Activated naive CD8-positive, alpha-beta T cell treated with anti-CD3 and anti-CD28 coated beads, Interleukin-2, amount 50 U/mL, for 16 hours (primary cell): ENCODE results near the gene INPP4B.

ENCODE experiments used
- DNase-seq: peaks from one replicate; pipeline ENCODE4 v3.0.0-alpha.2; 2020; ENCODE audit warnings: low read depth, low spot score

Gene INPP4B

DNA sequence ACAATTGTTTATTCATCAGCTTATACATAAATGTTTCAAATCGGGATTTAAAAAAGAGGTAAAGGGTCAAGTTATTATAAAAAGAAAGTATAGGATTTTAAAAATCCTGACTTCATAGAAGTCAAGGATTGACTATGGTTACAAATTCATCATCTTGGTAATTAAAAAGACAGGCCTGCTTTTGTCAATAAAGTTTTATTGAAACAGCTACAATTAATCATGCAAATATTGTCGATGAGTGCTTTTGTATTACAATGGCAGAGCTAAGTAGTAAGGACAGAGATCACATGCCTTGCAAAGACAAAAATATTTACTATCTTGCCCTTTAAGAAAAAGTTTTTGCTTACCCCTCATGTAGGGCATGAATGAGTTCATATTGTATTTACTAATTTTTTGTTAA, 614.3 kb downstream of the INPP4B start:
- no peak for DNase-seq

DNA sequence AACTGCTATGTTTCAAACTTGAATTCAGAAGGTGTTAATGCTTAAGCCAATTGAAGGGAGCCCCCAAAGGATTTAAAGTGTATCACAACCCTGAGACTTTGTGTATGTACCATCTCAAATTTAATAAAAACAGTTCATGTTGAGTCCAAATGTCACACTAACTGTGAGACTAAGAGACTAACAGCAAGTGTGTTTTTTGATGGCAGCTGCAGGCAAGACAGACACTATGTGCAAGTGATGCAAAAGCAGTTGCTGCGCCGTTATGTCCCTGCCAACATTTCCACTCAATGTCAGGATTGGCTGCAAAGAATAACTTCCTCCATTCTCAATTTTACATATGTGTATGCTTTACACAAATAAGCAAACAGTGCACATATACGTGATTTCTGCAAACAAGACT, 615.1 kb downstream of the INPP4B start:
- DNase-seq: no peak

DNA sequence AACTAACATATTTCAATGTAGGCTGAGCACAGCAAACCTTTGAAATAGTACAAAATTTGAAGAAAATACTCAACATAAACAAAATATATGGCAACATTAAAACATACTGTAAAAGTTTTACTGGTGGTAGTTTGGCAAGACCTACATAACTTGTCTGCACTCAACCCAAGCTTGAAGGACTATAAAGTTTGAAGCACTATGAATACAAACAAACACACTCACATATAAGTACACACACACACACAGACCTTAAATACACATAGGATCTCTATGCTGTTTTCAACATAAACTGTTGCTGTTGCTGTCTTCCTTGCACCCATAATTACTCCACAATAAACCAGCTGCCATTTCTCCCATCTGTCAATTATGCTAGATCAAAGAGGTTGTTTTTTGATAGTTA, 620.1 kb downstream of the INPP4B start:
- DNase-seq: no peak

DNA sequence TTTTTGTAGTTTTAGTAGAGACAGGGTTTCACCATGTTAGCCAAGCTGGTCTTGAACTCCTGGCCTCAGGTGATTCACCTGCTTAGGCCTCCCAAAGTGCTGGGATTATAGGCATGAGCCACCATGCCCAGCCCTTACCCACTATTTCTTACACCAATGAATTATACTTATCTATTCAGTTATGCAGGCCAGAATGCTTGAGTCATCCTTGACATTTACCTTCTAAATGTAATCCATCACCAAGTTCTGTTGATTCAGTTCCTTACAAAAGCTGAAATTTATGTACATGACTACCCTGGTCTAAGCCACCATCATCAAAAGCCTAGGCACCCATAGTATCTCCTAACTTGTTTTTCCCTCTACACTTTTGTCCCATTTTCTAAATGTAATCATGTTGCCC, 624.0 kb downstream of the INPP4B start:
- no peak for DNase-seq

DNA sequence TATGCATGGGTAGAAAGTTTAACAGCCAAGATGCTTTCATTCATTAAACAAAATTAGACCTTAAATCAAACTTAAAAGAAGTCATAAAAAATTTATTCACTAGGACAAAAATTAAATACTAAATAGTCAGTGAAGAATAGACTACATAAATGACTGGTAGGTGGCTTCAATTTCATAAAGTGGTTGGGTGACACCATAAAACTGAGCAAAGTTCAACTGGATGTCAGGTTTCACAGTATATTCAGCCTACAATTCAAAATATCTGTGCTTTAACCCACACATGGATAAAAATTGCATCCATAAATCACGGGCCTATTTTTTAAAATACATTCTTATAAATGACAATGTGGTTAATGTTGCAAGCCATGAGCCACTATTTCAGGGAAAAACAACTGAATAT, 627.4 kb downstream of the INPP4B start:
- DNase-seq: no peak

DNA sequence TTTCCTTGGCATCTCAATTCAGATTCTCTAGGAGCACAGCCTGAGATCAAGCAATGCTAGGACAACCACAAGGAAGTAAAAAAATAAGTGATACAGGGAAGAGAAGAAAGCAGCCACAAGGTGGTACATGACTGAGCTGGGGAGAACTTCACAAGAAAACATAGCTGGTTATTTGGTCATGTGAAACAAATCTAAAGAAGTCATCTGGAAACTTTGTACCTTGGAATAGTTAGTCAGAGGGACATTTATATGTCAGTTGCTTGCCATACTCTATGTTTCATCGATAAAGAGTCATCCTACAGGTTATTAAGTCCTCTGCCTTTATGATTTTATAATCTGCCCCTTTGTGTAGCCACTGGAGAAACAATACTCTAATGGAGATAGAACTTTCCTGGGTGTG, 634.7 kb downstream of the INPP4B start:
- DNase-seq: no peak

DNA sequence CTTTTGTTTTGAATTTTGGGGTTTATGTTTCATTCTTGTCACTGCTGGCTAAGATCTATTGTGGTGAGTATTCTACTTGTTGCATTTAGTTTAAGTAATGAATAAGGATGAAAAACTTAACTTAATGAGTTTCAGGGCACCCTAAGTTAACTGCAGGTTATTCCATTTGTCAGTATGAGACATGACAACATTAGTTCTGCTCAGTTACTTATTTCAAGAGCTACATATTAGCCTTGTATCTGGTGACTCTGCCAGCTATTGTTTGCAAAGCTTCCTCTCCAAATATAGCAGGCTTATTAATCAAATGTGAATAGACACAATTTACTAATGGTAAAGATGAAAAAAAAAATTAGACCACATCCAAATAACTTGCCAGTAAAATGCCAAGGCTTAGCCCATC, 642.6 kb downstream of the INPP4B start:
- no peak for DNase-seq

DNA sequence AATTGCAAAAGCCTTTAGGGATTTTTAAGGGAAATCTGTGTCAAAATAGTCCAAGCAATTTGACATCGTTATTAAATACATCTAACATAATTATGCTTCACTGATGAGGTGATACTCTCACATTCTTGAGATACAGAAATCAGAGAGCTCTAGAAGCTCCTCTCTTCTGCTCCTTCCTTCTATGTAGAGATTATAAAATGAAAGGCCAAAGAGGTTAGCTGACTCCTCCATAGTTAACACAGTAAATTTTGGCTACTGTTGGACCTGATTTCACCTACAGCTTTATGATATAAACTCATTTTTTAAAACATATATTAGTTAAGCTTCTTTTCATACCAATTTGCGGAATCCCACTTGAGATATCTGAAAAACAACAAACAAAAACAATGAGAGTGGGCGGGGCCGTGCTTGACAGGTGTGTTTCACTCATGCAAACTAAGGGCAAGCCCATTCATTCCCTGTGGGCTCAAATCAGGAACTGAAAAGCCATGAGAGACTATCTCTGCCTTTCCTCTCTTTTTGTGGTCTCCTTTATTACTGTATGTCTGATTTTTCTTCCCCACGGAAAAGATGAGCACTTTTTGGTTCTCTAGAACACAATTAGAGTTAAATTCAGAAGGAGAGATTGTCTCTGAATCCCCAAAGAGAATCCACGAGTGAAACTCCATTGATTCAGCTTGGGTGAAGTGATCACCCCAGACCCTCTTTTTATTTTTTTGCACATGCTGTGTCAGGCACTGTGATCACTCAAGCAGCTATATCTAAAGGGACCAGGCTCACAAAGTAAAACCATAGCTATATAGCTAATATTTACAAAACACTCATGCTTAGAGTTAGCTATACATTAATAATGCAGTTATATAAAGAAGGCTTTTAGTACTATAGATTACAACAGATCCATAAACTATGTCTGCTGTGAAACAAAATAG, 643.4 kb downstream of the INPP4B start:
- DNase-seq: no peak

DNA sequence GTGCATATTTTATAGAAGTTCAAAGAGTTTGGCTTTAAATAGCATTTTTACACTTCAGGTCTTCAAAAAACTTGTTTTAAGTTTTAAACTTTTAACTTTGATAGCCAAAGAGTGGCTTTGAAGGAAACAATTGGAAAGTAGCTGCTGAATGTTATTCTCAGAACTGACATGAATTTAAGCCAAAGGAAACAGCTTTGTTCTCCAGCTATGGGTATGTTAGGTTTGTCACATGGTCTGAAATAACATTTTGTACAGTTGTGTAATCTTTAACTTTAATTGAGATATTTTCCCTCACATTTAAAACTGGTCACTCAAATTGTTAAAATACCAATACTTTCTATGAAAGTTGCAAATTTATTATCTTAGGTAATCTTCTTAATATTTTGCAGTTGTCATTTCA, 645.1 kb downstream of the INPP4B start:
- DNase-seq: no peak

DNA sequence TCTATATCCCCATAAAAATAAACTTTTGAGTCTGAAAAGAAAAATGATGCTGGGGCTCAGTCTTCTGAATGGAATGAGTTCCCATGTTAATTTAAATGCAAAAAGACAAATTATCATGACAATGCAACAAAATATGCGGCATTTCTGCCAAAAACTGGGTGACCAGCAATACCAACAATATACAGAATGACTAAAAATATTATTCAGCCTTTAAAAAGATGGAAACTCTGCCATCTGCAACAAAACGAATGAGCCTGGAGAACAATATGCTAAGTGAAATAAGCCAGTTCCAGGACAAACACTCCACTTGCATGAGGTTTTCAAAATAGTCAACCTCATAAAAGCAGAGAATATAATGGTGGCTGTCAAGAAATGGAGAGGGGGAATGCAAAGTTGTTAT, 651.2 kb downstream of the INPP4B start:
- no peak for DNase-seq

DNA sequence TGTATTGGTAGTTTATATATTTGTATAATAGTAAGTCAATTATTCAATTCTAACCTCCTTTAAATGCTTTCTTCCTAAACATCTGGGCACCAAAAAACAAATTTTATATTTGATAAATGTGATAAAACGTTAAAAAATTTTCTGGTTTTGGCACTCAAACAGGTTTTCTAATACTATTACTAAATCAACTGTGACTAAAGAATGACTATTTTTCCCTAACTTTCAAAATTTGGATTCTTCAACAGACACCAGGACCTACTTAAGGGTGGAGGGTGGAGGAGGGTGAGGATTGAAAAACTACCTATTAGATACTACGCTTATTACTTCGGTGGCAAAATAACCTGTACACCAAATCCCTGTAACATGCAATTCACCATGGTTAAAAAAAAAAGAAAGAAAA, 654.2 kb downstream of the INPP4B start:
- no peak for DNase-seq

DNA sequence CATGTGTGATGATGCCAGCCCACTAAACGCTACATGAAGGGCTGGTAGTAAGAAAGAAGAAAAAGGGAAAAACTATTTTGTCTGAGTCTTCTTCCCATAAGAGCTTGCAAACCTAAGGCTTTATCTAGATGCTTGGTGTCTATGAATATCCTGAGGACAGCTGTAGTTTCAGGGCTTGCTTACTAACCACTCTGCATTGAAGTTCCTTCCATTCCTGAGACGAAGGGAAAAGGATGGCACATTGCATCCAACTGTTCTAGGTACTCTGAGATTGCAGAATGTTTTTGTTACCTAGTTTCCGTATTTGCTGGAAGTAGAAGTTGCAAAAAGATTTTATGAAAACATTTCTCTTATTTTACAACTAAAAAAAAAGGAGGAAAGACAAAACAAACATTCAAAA, 665.1 kb downstream of the INPP4B start:
- no peak for DNase-seq

DNA sequence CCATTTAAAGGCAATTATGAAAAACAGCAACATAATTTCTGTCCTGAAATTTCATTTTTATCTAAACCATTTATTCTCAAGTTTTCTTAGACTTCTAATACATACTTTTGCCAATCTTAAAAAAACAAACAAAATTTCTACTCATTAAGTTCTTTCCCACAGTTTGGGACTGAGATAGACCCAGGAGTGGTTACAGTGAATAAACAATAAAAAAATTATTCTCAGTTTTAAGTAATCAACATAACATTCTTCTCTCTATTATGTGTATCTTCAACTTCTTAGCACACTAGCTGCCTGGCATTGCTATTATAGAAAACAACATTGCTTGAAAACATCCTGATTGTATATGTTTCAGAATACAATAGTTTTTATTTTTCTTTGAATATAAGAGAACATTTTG, 676.9 kb downstream of the INPP4B start:
- DNase-seq: no peak

DNA sequence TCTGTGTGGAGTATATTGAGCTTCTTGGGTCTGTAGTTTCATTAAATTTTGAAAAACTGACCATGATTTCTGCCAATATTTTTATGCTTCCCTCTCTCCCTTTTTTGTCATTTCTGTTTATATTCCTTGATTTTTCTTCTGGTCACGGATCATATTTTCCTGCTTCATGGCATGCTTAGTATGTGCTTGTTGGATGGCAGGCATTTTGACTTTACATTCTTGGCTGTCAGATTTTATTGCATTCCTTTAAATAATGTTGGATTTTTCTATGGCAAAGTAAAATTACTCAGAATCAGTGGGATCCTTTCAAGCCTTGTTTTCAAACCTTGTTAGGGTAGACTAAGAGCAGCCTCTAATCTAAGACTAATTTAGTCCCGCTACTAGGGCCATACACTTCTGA, 677.9 kb downstream of the INPP4B start:
- DNase-seq: no peak

DNA sequence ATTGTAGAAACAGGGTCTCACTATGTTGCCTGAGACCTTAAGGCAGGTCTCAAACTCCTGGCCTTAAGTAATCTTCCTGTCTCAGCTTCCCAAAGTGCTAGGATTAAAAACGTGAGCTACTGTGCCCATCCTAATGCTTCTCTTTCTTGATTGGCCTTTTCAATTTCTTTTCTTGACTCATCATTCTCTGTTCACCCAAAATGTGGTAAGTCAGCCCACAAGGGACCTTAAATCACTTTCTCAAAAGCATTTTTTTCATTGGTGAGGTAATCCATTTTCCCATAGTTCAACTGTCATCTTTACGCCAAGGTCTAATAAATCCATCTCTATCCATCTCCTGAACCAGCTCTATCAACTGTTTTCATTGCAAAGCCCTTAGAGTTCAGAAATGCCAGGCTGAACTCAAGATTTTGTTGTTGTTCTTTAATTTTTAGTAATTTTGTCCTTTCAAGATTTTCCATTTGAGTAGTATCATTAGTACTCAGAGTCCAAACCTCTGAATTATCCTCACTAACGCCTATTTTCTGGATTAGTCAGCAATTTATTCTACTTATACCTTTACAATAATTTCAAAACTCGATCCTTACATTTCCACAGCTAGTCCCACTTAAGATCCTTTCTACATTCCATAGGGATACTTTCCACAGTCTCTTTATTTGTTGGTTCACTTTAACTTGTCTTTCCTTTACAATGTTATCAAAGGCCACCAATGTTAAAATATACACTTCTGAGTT, 681.2 kb downstream of the INPP4B start:
- no peak for DNase-seq

DNA sequence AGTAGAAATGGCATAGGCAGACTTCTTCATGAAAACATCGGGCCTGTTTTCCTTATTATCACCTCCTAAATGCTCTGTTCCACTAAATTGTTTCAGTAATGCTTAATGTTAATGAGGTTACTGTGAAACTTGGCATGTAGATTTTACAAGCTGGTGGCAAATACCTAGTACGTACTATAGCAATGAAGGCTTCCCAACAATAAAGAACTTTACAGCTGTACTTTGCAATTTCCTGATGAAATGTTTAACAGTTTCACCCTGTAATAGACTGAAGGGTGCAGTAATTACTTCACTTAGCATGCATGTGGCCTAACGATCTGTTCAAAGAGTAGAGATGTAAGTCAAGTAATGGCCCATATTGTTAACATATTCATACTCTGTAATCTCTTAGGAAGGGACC, 685.0 kb downstream of the INPP4B start:
- no peak for DNase-seq

DNA sequence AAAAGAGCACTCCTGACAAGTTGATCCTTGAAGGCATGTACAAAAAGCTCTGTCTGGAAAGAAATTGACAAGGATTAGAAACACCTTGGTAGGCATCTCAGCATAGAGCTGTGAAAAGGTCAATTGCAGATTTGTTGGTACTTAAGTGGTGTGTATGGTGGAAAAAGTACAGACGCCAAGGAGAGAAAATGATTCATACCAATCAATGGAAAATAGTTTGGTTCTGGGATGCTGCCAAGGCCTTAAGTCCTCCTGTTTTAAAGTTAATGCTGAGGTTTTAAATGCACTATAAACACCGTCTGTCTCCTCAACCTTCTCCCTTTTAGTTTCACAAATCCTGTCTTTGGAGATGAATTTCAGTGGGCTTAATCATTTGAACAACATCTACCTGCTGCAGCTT, 685.6 kb downstream of the INPP4B start:
- DNase-seq: no peak

DNA sequence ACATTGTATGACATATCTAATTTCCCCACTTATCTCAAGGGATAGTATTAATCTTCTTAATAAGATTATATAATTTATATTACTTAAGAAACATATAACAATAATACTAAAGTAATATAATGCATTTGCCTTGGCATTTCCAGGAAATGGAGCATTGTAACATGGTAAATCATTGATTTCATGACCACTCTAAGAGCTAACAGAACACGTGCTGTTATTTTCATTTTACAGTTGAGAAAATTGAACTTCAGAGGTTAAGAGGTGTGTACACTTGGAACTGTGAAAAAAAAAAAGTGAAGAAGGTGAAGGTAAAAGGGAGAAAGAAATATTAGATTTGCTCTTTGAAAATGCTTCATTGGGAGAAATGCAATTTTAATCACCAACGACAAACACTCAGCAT, 687.1 kb downstream of the INPP4B start:
- no peak for DNase-seq

DNA sequence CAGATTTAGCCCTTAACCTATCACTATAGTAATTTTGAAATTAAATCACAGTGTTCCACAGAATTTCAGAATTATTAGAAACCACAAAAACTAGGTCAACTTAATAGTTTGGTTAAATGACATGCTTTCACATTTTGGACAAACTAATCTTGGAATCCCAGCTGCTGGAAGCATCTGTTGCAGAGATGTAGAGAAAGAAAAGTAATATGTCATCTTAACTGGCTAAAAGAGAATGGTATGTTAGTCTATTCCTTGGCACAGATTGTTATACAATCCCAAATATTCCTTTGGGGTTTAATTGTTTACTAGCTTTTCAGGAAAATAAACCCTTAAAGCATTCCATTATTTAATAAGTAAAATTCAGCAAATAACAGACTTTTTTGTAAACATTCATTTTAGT, 689.8 kb downstream of the INPP4B start:
- no peak for DNase-seq

DNA sequence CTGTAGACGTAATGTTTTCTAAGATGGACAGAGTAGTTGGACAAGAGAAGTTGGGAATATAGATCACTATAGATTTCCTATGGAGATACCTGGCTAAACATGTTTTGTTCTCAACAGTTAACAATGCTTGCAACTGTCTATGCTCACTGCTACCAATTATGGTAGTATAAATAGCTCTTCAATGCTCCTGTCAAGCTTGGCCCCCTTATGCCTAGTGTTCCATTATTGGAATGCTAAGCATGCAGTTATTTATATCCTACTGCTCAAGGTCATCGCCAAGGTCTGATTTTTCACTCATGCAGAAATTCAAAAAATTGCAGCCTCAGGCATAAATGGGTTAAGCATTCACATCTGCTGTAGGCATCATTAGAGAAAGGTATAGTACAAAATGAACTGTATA, 690.8 kb downstream of the INPP4B start:
- DNase-seq: no peak

DNA sequence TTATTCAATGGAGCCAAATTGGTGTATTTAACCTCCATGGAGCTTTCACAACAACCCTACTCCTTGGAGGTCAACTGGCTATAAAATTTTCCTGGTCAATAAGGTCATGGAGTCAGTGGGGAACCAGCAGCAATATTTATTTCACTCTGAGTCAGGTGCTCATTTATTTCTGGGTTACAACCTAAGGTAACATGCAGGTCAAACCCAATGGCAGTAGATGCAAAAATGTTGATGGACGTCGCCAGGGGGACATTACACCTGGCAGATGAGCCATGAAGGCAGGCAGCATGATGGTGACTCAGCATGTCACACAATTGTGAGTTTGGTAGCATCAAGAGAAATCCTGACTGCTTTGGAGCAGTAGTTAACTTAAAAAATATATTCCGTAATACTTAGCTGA, 695.6 kb downstream of the INPP4B start:
- no peak for DNase-seq

DNA sequence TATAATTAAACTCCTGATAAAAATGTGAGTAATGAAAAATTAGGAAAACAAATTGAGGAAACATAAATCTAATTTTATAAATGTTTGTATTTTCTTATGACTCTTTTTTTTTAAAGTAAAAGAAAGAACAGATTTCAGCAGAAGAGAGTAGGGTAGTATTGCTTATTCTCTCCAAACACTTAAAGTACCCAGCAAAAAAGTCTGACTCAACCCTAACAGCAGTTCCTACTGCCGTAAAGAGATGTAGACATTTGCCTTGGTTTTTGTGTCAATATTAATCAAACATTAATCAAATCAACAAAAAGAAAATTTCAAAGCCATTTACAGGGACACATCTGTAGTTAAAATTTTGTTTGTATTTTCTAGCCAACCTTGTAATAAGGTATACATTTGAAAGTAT, 701.3 kb downstream of the INPP4B start:
- no peak for DNase-seq

DNA sequence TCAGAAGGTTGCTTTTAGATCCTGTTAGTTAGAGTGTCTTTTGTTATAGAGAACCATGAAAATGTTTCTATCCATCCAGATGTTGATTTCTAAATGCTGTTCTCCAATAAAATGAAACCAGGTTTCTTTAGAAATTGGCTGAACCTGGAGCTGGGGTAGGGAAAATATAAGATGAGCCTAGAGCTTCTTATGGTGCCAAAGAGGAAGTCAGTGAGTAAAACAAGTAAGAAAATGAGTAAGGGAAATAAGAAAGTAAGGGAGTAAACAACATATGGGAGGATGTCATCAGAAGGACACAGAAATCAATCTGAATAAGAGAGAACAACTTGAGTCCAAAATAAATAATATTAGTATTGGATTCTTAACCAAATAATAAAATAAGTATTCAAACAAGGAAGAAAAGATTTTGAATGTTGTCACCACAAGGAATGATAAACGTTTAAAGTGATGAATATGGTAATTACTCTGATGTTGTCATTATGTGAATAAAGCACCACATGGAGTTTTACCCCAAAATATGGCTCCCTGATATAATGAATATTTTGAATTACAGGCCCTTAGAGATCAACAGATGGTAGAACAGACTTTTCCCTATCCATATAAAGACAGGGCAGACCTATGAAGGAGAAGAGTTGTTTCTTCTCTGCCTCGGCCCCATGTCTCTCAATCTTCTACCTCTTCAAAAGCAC, 703.6 kb downstream of the INPP4B start:
- no peak for DNase-seq
